Measurements from ENCODE around the gene OR10AD1.

DNA sequence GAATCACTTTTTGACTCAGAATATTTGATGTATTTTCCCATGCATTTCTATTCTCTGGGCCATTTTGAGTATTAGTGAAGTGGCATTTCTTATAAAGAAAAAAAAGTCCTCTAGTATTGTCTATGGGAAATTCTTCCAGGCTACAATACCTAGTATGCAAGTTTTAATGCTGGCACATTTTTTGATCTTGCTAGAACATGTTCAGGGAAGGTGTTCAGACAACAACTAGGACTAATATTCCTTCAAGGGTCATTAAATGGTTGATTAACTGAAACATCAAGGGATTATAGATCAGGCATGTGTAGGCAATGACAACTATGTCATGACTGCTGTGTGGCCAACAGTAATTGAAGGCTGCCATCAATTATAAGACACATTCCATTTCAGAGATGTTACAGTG, 12.0 kb downstream of the OR10AD1 start:
- TF ChIP-seq, protein P1, sequence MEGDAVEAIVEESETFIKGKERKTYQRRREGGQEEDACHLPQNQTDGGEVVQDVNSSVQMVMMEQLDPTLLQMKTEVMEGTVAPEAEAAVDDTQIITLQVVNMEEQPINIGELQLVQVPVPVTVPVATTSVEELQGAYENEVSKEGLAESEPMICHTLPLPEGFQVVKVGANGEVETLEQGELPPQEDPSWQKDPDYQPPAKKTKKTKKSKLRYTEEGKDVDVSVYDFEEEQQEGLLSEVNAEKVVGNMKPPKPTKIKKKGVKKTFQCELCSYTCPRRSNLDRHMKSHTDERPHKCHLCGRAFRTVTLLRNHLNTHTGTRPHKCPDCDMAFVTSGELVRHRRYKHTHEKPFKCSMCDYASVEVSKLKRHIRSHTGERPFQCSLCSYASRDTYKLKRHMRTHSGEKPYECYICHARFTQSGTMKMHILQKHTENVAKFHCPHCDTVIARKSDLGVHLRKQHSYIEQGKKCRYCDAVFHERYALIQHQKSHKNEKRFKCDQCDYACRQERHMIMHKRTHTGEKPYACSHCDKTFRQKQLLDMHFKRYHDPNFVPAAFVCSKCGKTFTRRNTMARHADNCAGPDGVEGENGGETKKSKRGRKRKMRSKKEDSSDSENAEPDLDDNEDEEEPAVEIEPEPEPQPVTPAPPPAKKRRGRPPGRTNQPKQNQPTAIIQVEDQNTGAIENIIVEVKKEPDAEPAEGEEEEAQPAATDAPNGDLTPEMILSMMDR (IDR thresholded peaks at IDR 0.05): no peak
- no peak for TF ChIP-seq EZH2 (IDR thresholded peaks at IDR 0.05)

Measured in neural progenitor cell (in vitro differentiated cells).